ENCODE data around the gene LRRC8D.

LRRC8D gene

GRCh38 chr1:89870998-89871397 lies 50.2 kb downstream of the LRRC8D start:
- DNase-seq (ENCODE audit: low read depth), result no peak

GRCh38 chr1:89871768-89872473 lies 51.1 kb downstream of the LRRC8D start:
- no peak for DNase-seq (ENCODE audit: low read depth)

GRCh38 chr1:89872567-89872966 lies 51.7 kb downstream of the LRRC8D start:
- DNase-seq (ENCODE audit: low read depth), result no peak

- no peak for DNase-seq (ENCODE audit: low read depth)
Measured at GRCh38 chr1:89873288-89873687, 52.5 kb downstream of the LRRC8D start.

GRCh38 chr1:89873770-89874169 lies 52.9 kb downstream of the LRRC8D start:
- DNase-seq (ENCODE audit: low read depth), result peak; percentile 63

GRCh38 chr1:89876463-89876862 lies 55.6 kb downstream of the LRRC8D start:
- no peak for DNase-seq (ENCODE audit: low read depth)

- DNase-seq (ENCODE audit: low read depth), result no peak
Measured at GRCh38 chr1:89877756-89878155, 56.9 kb downstream of the LRRC8D start.

- no peak for DNase-seq (ENCODE audit: low read depth)
Measured at GRCh38 chr1:89878256-89878655, 57.4 kb downstream of the LRRC8D start.

GRCh38 chr1:89880679-89881078 lies 59.8 kb downstream of the LRRC8D start:
- DNase-seq (ENCODE audit: low read depth), result no peak

- DNase-seq (ENCODE audit: low read depth), result no peak
Measured at GRCh38 chr1:89881415-89882058, 60.7 kb downstream of the LRRC8D start.

- no peak for DNase-seq (ENCODE audit: low read depth)
Measured at GRCh38 chr1:89882348-89883029, 61.7 kb downstream of the LRRC8D start.

GRCh38 chr1:89883030-89883379 lies 62.2 kb downstream of the LRRC8D start:
- no peak for DNase-seq (ENCODE audit: low read depth)

GRCh38 chr1:89884718-89885596 lies 64.1 kb downstream of the LRRC8D start:
- peak; percentile 20 for DNase-seq (ENCODE audit: low read depth)

- DNase-seq (ENCODE audit: low read depth), result peak; percentile 46
Measured at GRCh38 chr1:89887270-89887669, 66.4 kb downstream of the LRRC8D start.

- no peak for DNase-seq (ENCODE audit: low read depth)
Measured at GRCh38 chr1:89887713-89888112, 66.9 kb downstream of the LRRC8D start.

- no peak for DNase-seq (ENCODE audit: low read depth)
Measured at GRCh38 chr1:89888480-89889322, 67.9 kb downstream of the LRRC8D start.

- no peak for DNase-seq (ENCODE audit: low read depth)
Measured at GRCh38 chr1:89889323-89889615, 68.4 kb downstream of the LRRC8D start.

GRCh38 chr1:89890085-89890752 lies 69.4 kb downstream of the LRRC8D start:
- no peak for DNase-seq (ENCODE audit: low read depth)

- DNase-seq (ENCODE audit: low read depth), result no peak
Measured at GRCh38 chr1:89892816-89893215, 72.0 kb downstream of the LRRC8D start.

- peak; percentile 87 for DNase-seq (ENCODE audit: low read depth)
Measured at GRCh38 chr1:89894210-89895201, 73.7 kb downstream of the LRRC8D start.
